Ovary (tissue), 3 donors: ENCODE measurements around the gene CERS5.

Experiments used
- CTCF ChIP-seq, 3 donors: fragments of 450-650 bp in 2 of 3; fragments of 200-600 bp in 1 of 3; IDR thresholded peaks; one replicate each; pipeline versions ENCODE4 v1.5.1 to v1.8.0; 2016 to 2022; ENCODE audit warnings: antibody characterized with exemption in 3 of 3, mild to moderate bottlenecking in 1 of 3
- EP300 ChIP-seq: sonication (generic); formaldehyde crosslinking; IDR thresholded peaks from one replicate; pipeline ENCODE4 v1.6.1; 2017; ENCODE audit warnings: antibody characterized with exemption
- POLR2A ChIP-seq: fragments of 450-650 bp; IDR thresholded peaks from one replicate; pipeline ENCODE4 v1.6.1; 2017; ENCODE audit warnings: antibody characterized with exemption, mild to moderate bottlenecking, moderate library complexity
- donor health status: DM: no; HTN: no; CAD: no.

GRCh38 chr12:50147281-50147680 lies 19.9 kb downstream of the CERS5 start:
- TF ChIP-seq CTCF (IDR thresholded peaks at IDR 0.05) (no peak), POLR2A (no peak), EP300 (no peak)
